Measurements from ENCODE around the gene PHETA1.

PHETA1 gene

GRCh38 chr12:111320258-111321050, 48.4 kb downstream of the PHETA1 start:
- no peak for DNase-seq

DNA sequence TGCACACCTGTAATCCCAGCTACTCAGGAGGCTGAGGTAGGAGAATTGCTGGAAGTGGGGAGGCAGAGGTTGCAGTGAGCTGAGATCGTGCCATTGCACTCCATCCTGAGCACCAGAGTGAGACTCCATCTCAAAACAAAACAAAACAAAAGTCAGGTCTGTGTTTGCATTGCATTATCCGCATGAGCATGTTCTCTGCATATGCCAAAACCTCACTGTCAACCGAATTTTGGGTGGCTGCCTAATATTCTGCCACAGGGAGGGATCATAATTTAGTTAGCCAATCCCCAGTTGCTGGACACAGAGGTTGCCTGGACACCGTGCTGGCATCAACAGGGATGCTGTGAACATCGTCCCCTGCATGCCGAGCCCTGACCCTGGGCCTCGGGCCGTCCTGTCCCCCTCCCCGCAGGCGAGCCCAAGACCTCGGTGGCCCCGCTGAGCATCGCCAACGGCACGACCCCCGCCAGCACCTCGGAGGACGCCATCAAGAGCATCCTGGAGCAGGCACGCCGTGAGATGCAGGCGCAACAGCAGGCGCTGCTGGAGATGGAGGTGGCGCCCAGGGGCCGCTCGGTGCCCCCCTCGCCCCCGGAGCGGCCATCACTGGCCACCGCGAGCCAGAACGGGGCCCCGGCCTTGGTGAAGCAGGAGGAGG, 49.2 kb downstream of the PHETA1 start:
- DNase-seq: no peak

- no peak for DNase-seq
Observed at GRCh38 chr12:111318450-111318849, 50.4 kb downstream of the PHETA1 start.

- DNase-seq: peak; percentile 17 to 54 (median 42)
Observed at GRCh38 chr12:111316671-111317070, 52.2 kb downstream of the PHETA1 start.

DNA sequence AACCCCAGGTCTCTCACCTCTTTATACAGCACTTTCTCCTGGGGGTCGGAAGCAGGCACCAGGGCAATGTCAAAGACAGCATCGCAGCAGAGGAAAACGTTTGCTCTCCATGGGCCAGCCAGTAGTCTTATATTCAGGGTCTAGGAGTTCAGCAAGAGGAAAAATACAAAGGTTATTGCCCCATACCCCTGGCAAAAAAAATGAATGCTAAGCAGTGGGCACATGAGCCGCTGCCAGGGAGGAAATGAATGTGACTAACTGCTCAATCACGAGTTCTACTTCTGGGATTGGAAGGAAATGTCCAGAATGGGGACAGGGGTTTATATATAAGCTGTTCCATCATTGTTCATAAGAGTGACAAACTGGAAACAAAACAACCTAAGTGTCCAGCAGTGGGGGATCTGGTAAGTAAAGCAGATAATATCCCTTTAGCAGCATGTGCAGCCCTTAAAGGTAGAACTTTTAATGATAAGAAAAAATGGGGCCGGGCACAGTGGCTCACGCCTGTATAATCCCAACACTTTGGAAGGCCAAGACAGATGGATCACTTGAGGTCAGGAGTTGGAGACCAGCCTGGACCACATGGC, 53.8 kb downstream of the PHETA1 start:
- peak; percentile 84 to 96 (median 90) for DNase-seq

- DNase-seq: peak; percentile 84 to 90 (median 86)
Observed at GRCh38 chr12:111313833-111314259, 55.0 kb downstream of the PHETA1 start.

- no peak for DNase-seq
Observed at GRCh38 chr12:111312708-111313107, 56.2 kb downstream of the PHETA1 start.

DNA sequence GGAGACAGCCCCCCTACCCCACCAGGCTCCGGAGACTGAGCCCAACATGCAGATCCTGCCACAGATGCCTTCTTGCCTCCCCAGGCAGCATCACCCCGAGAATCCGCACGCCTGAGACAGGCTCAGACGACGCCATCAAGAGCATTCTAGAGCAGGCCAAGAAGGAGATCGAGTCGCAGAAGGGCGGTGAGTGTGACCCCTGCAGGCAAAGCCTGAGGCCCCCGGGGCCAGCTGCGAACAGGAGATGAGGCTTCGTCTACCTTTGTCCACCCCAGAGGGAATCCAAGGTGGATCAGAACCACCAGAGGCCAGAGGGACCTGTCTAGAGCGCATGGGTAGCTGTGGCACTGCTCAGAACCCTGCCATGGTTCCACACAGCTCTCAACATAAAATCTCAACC, 56.9 kb downstream of the PHETA1 start:
- no peak for DNase-seq

- no peak for DNase-seq
Observed at GRCh38 chr12:111311011-111311410, 57.9 kb downstream of the PHETA1 start.
